MV-4-11 (cell line): ENCODE measurements around the gene MTHFSD.

Source experiments
- DNase-seq: peaks from one replicate; lab custom pipeline; 2025; lab: John Stamatoyannopoulos, UW

MTHFSD gene

GRCh38 chr16:86569701-86570447 is 14.8 kb upstream of the MTHFSD start:
- DNase-seq = no peak

DNA sequence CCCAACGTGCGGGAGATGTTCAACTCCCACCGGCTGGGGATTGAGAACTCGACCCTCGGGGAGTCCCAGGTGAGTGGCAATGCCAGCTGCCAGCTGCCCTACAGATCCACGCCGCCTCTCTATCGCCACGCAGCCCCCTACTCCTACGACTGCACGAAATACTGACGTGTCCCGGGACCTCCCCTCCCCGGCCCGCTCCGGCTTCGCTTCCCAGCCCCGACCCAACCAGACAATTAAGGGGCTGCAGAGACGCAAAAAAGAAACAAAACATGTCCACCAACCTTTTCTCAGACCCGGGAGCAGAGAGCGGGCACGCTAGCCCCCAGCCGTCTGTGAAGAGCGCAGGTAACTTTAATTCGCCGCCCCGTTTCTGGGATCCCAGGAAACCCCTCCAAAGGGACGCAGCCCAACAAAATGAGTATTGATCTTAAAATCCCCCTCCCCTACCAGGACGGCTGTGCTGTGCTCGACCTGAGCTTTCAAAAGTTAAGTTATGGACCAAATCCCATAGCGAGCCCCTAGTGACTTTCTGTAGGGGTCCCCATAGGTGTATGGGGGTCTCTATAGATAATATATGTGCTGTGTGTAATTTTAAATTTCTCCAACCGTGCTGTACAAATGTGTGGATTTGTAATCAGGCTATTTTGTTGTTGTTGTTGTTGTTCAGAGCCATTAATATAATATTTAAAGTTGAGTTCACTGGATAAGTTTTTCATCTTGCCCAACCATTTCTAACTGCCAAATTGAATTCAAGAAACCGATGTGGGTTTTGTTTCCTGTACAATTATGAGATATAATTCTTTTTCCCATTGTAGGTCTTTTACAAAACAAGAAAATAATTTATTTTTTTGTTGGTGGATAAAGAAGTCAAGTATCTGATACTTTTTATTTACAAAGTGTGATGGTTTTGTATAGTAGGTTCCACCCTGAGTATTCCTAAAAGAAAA is 13.9 kb upstream of the MTHFSD start:
- no peak for DNase-seq

DNA sequence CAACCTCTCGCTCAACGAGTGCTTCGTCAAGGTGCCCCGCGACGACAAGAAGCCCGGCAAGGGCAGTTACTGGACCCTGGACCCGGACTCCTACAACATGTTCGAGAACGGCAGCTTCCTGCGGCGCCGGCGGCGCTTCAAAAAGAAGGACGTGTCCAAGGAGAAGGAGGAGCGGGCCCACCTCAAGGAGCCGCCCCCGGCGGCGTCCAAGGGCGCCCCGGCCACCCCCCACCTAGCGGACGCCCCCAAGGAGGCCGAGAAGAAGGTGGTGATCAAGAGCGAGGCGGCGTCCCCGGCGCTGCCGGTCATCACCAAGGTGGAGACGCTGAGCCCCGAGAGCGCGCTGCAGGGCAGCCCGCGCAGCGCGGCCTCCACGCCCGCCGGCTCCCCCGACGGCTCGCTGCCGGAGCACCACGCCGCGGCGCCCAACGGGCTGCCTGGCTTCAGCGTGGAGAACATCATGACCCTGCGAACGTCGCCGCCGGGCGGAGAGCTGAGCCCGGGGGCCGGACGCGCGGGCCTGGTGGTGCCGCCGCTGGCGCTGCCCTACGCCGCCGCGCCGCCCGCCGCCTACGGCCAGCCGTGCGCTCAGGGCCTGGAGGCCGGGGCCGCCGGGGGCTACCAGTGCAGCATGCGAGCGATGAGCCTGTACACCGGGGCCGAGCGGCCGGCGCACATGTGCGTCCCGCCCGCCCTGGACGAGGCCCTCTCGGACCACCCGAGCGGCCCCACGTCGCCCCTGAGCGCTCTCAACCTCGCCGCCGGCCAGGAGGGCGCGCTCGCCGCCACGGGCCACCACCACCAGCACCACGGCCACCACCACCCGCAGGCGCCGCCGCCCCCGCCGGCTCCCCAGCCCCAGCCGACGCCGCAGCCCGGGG is 12.9 kb upstream of the MTHFSD start:
- DNase-seq = no peak

DNA sequence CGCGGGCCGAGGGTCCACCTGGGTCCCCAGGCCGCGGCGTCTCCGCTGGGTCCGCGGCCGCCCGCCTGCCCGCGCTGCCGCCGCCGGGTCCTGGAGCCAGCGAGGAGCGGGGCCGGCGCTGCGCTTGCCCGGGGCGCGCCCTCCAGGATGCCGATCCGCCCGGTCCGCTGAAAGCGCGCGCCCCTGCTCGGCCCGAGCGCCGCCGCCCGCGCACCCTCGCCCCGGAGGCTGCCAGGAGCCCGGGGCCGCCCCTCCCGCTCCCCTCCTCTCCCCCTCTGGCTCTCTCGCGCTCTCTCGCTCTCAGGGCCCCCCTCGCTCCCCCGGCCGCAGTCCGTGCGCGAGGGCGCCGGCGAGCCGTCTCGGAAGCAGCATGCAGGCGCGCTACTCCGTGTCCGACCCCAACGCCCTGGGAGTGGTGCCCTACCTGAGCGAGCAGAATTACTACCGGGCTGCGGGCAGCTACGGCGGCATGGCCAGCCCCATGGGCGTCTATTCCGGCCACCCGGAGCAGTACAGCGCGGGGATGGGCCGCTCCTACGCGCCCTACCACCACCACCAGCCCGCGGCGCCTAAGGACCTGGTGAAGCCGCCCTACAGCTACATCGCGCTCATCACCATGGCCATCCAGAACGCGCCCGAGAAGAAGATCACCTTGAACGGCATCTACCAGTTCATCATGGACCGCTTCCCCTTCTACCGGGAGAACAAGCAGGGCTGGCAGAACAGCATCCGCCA is 12.1 kb upstream of the MTHFSD start:
- no peak for DNase-seq

GRCh38 chr16:86566601-86566965 is 11.5 kb upstream of the MTHFSD start, which contains the start of gene FOXC2:
TSS of gene FOXC2 (plus strand) at chr16:86566829. CDS start at chr16:86567336, 507 bp downstream.
- DNase-seq = no peak

- DNase-seq = no peak
Observed at GRCh38 chr16:86565644-86566511, 10.8 kb upstream of the MTHFSD start.

DNA sequence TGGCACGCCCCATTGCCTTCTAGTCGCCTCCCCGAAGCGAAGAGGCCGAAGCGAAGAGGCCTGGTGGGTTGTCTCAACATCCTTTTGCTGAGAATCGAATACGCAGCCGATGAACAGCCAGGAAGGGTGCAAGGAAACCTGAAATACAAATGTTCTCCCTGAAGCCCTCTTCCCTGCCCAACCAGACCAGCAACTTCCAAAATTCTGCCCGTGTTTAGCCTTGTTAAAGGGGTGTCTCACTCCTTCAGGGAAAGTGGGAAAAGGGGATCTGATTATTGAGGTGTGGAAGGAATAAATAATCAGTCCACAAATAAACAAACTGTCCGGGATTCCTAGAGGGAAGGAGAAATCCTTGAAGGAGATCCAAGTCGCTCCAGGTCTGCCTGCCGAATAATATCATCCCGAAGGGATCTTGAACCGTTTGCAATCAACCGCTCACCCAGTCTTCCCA is 10.2 kb upstream of the MTHFSD start:
- DNase-seq = no peak

GRCh38 chr16:86563469-86564345 is 8.7 kb upstream of the MTHFSD start:
- peak; percentile 74 for DNase-seq

- DNase-seq = no peak
Observed at GRCh38 chr16:86562356-86562755, 7.3 kb upstream of the MTHFSD start.

- no peak for DNase-seq
Observed at GRCh38 chr16:86559802-86560305, 4.8 kb upstream of the MTHFSD start.

GRCh38 chr16:86558355-86559193 is 3.5 kb upstream of the MTHFSD start:
- no peak for DNase-seq

GRCh38 chr16:86557587-86557986 is 2.6 kb upstream of the MTHFSD start:
- no peak for DNase-seq

DNA sequence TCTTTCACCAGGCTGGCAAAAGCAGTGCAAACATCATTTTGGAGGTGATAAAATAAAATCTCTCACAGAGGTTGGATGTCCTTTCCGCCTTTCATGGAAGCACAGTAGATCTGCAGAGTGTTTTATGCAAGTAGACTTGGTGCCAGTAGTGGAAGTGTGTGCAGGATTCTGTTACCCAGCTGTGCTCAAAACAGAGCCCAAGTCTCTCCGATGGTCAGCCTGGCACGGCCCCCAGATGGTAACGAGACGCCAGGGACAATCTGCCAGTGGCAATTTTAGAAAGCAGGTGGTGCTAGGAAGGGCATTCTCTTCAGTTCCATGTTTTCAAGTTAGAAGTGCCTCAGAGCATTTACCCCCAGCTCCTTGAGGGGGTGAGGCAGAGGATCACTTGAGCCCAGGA is 1.5 kb upstream of the MTHFSD start:
- no peak for DNase-seq

- DNase-seq = no peak
Observed at GRCh38 chr16:86555704-86556075, 655 bp upstream of the MTHFSD start.

DNA sequence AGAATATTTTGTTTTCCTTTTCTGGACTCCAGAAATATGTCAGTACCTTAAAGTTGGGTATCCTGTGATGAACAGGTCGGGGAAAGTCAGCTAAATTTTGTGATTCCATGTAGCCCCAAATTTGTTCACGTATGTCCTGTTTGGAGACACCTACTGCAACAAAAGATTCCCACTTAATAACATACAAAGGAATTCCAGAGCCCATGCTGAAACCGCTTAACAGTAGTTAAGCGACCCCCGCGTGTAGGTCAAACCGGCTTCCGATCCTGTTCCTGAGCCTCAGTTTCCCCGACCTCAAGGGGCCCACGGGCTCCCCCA is 477 bp downstream of the MTHFSD start:
- no peak for DNase-seq

GRCh38 chr16:86553356-86553755 is 1.7 kb downstream of the MTHFSD start:
- DNase-seq = no peak

- no peak for DNase-seq
Observed at GRCh38 chr16:86550281-86550680, 4.8 kb downstream of the MTHFSD start.

DNA sequence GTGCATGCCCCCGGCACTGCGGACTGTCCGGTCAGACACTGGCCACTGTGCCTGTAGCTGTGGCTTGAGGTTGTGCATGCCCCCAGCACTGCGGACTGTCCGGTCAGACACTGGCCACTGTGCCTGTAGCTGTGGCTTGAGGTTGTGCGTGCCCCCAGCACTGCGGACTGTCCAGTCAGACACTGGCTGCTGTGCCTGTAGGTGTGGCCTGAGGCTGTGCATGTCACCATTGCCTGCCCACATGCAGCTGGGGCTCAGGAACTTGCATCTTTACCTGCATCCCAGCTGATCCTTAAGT is 5.2 kb downstream of the MTHFSD start:
- no peak for DNase-seq
